ENCODE data around the gene BACH2.

Gene BACH2

DNA sequence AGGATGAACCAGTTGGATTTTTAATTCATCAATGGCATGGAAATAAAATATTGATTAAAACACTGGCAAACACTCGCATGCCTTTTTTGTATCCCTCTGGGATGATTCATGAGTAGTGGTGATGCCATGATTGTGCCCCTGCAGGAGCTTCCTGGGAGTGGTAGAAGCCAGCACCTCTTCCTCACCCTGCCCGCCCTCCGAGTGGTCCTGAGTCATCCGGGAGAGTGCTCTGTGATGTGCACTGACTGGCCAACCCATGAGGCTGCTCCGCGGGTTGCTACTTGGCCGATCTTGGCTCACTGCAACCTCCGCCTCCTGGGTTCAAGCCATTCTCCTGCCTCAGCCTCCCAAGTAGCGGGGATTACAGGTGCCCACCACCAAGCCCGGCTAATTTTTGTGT is 375.0 kb downstream of the BACH2 start:
- Histone ChIP-seq H3K4me2 (ENCODE audit: low read length) (no peak overlapping the region), H3K27me3 (ENCODE audit: control insufficient read depth, low read length) (no peaks in the 10 kb centered on the region; the same call in 1 of the 2 replicates), H3K4me1 (ENCODE audit: control insufficient read depth, low read length) (no peaks in the 10 kb centered on the region), H3K79me2 (ENCODE audit: control insufficient read depth, low read length) (no peaks in the 10 kb centered on the region), H4K20me1 (ENCODE audit: control insufficient read depth, insufficient read depth, low read depth, low read length) (0 out of 2 replicates have a peak, but pooled peaks cover 2% of the 10 kb centered on the region), H3K27ac (ENCODE audit: low read depth, low read length) (no peak overlapping the region), H3K4me3 (ENCODE audit: low read length) (no peak overlapping the region), H3K36me3 (ENCODE audit: control insufficient read depth, low read length) (no peaks in the 10 kb centered on the region), H3K9me3 (ENCODE audit: control insufficient read depth, insufficient read depth, low read length) (no peaks in the 10 kb centered on the region), H3K9me2 (replicated peaks; ENCODE audit: control insufficient read depth, low read length) (no peaks in the 10 kb centered on the region), H3F3A (ENCODE audit: control insufficient read depth, insufficient read depth) (peaks cover 32% of the 10 kb centered on the region)
- TF ChIP-seq EZH2phosphoT487 (IDR thresholded peaks at IDR 0.05; ENCODE audit: borderline replicate concordance, low read length), result no peak
- no peak for TF ChIP-seq CTCF (IDR thresholded peaks at IDR 0.05; ENCODE audit: low read depth, low read length, poor library complexity, severe bottlenecking)

DNA sequence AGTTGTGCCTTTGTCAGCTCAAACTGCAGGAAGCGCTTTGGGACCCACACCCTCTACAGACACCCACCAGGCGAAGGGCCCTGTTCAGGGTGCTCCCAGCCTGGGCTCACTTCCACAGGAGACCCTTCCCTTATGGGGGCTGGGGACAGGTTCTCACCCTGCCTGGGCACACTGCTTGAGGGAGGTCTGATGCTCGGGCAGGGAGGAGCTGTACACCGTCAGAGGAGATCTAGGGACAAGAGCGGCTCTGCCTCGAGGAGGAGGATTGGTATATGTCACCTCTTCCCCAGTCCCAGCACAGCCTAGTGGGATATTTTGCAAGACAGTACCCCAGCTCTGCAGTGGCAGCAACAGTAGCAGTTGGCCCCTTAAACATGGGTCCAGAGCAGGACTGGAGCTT is 375.4 kb downstream of the BACH2 start:
- Histone ChIP-seq H3F3A (ENCODE audit: control insufficient read depth, insufficient read depth) (peaks cover 27% of the 10 kb centered on the region), H3K4me2 (ENCODE audit: low read length) (no peak overlapping the region), H3K27ac (ENCODE audit: low read depth, low read length) (no peak overlapping the region), H4K20me1 (ENCODE audit: control insufficient read depth, insufficient read depth, low read depth, low read length) (no peaks in the 10 kb centered on the region), H3K79me2 (ENCODE audit: control insufficient read depth, low read length) (no peaks in the 10 kb centered on the region), H3K9me3 (ENCODE audit: control insufficient read depth, insufficient read depth, low read length) (no peaks in the 10 kb centered on the region), H3K4me3 (ENCODE audit: low read length) (no peak overlapping the region), H3K4me1 (ENCODE audit: control insufficient read depth, low read length) (no peaks in the 10 kb centered on the region), H3K27me3 (ENCODE audit: control insufficient read depth, low read length) (no peaks in the 10 kb centered on the region; the same call in 1 of the 2 replicates), H3K36me3 (ENCODE audit: control insufficient read depth, low read length) (no peaks in the 10 kb centered on the region), H3K9me2 (replicated peaks; ENCODE audit: control insufficient read depth, low read length) (no peaks in the 10 kb centered on the region)
- TF ChIP-seq EZH2phosphoT487 (IDR thresholded peaks at IDR 0.05; ENCODE audit: borderline replicate concordance, low read length) (no peak), CTCF (IDR thresholded peaks at IDR 0.05; ENCODE audit: low read depth, low read length, poor library complexity, severe bottlenecking) (no peak)

- Histone ChIP-seq H3K36me3 (ENCODE audit: control insufficient read depth, low read length) (no peaks in the 10 kb centered on the region), H3K4me2 (ENCODE audit: low read length) (no peak overlapping the region), H3F3A (ENCODE audit: control insufficient read depth, insufficient read depth) (no peaks in the 10 kb centered on the region), H4K20me1 (ENCODE audit: control insufficient read depth, insufficient read depth, low read depth, low read length) (no peaks in the 10 kb centered on the region), H3K27me3 (ENCODE audit: control insufficient read depth, low read length) (no peaks in the 10 kb centered on the region; the same call in 1 of the 2 replicates), H3K9me2 (replicated peaks; ENCODE audit: control insufficient read depth, low read length) (no peaks in the 10 kb centered on the region), H3K27ac (ENCODE audit: low read depth, low read length) (no peak overlapping the region), H3K4me1 (ENCODE audit: control insufficient read depth, low read length) (no peaks in the 10 kb centered on the region), H3K79me2 (ENCODE audit: control insufficient read depth, low read length) (no peaks in the 10 kb centered on the region), H3K9me3 (ENCODE audit: control insufficient read depth, insufficient read depth, low read length) (no peaks in the 10 kb centered on the region), H3K4me3 (ENCODE audit: low read length) (no peak overlapping the region)
- TF ChIP-seq CTCF (IDR thresholded peaks at IDR 0.05; ENCODE audit: low read depth, low read length, poor library complexity, severe bottlenecking) (no peak), EZH2phosphoT487 (IDR thresholded peaks at IDR 0.05; ENCODE audit: borderline replicate concordance, low read length) (no peak)
Observed at GRCh38 chr6:89917801-89918366, 378.8 kb downstream of the BACH2 start.
